ENCODE data around the gene AARS2. TPM values are rescaled to one million over a fixed set of nuclear protein-coding genes. Genes with fewer than 3 reads are reported as not detected.

The AARS2 gene
- total RNA-seq, 1 donor from 2014 or later = 19.6 TPM

Other genes starting within 250 kb of the AARS2 start
- gene MRPL14, start 185.9 kb downstream of the AARS2 start, total RNA-seq = 32.3 TPM
- 18.1 TPM for gene TMEM63B, start 185.8 kb downstream of the AARS2 start, total RNA-seq
- 0.72 TPM for gene CAPN11, start 154.5 kb downstream of the AARS2 start, total RNA-seq
- 9.1 TPM for gene MYMX, start 96.4 kb downstream of the AARS2 start, total RNA-seq
- gene SLC29A1, start 89.8 kb downstream of the AARS2 start, total RNA-seq = 49.5 TPM
- gene HSP90AB1, start 66.2 kb downstream of the AARS2 start, total RNA-seq = 631 TPM
- 37.3 TPM for gene SLC35B2, start 55.8 kb downstream of the AARS2 start, total RNA-seq
- 8.1 TPM for gene NFKBIE, start 47.8 kb downstream of the AARS2 start, total RNA-seq
- under 0.01 TPM for gene TMEM151B, start 42.9 kb downstream of the AARS2 start, total RNA-seq
- not detected for gene SPATS1, start 29.3 kb upstream of the AARS2 start, total RNA-seq
- 38.5 TPM for gene CDC5L, start 74.4 kb upstream of the AARS2 start, total RNA-seq